HAP-1 (cell line): Measurements from ENCODE around the gene CUX1.

Experiments used
- DNase-seq, 2 experiments: peaks; one replicate each; pipeline ENCODE4 v3.0.0-alpha.2; 2016 to 2020; ENCODE audit warnings: low spot score in 2 of 2
- H3K27me3 ChIP-seq: fragments of 250-450 bp; sonication (Bioruptor Pico); 2 replicates; pipeline ENCODE4 v1.5.1; 2020; ENCODE audit warnings: low read depth, mild to moderate bottlenecking, moderate library complexity
- H3K36me3 ChIP-seq: fragments of 250-450 bp; sonication (Bioruptor Pico); replicated peaks from 2 replicates; pipeline ENCODE4 v1.5.1; 2020; ENCODE audit warnings: mild to moderate bottlenecking
- H3K4me1 ChIP-seq: fragments of 250-450 bp; sonication (Bioruptor Pico); 2 replicates; pipeline ENCODE4 v1.5.1; 2020; ENCODE audit warnings: mild to moderate bottlenecking
- H3K4me3 ChIP-seq: fragments of 250-450 bp; sonication (Bioruptor Pico); 2 replicates; pipeline ENCODE4 v1.5.1; 2020; ENCODE audit warnings: mild to moderate bottlenecking, moderate library complexity
- H3K9me3 ChIP-seq: fragments of 250-450 bp; sonication (Bioruptor Pico); 2 replicates; pipeline ENCODE4 v1.5.1; 2020; ENCODE audit warnings: mild to moderate bottlenecking, moderate library complexity
- in situ Hi-C: fragments of 300-500 bp; cut with MboI; formaldehyde crosslinking; loops from 3 replicates; pipeline ENCODE4 v1.14.3; 2020; ENCODE audit warnings: low sequenced_read_pairs, inconsistent platforms, mixed read lengths

CUX1 gene

GRCh38 chr7:102255501-102255900, 438.1 kb downstream of the CUX1 start:
- H3K4me3 ChIP-seq, result no peak overlapping the region
- H3K9me3 ChIP-seq, result no peaks in the 10 kb centered on the region
- no peaks in the 10 kb centered on the region; the same call in 1 of the 2 replicates for H3K4me1 ChIP-seq
- no peaks in the 10 kb centered on the region for H3K27me3 ChIP-seq
- H3K36me3 ChIP-seq, result no peaks in the 10 kb centered on the region
- no peak for DNase-seq
- in situ Hi-C loops, result loop anchor here (25.0 kb wide), 1 partner anchor 1118 kb away; the partner anchor contains the start of gene SERPINE1

GRCh38 chr7:102255916-102256315, 438.5 kb downstream of the CUX1 start:
- Histone ChIP-seq H3K4me3 (no peak overlapping the region), H3K36me3 (no peaks in the 10 kb centered on the region), H3K4me1 (no peaks in the 10 kb centered on the region; the same call in 1 of the 2 replicates), H3K27me3 (no peaks in the 10 kb centered on the region), H3K9me3 (no peaks in the 10 kb centered on the region)
- in situ Hi-C loops, result loop anchor here (25.0 kb wide), 1 partner anchor 1119 kb away; the partner anchor contains the start of gene SERPINE1
- no peak for DNase-seq

- no peaks in the 10 kb centered on the region for H3K36me3 ChIP-seq
- DNase-seq, result no peak
- no peaks in the 10 kb centered on the region; the same call in 1 of the 2 replicates for H3K4me1 ChIP-seq
- H3K27me3 ChIP-seq, result no peaks in the 10 kb centered on the region
- no peaks in the 10 kb centered on the region for H3K9me3 ChIP-seq
- no peak overlapping the region for H3K4me3 ChIP-seq
- in situ Hi-C loops, result loop anchor here (25.0 kb wide), 1 partner anchor 1121 kb away; the partner anchor contains the start of gene SERPINE1
Observed at GRCh38 chr7:102258073-102258748, 440.8 kb downstream of the CUX1 start.

- Histone ChIP-seq H3K36me3 (no peaks in the 10 kb centered on the region), H3K4me1 (no peaks in the 10 kb centered on the region; the same call in 1 of the 2 replicates), H3K9me3 (no peaks in the 10 kb centered on the region), H3K4me3 (no peak overlapping the region), H3K27me3 (no peaks in the 10 kb centered on the region)
- no peak for DNase-seq
- in situ Hi-C loops, result loop anchor here (25.0 kb wide), 1 partner anchor 1121 kb away; the partner anchor contains the start of gene SERPINE1
Observed at GRCh38 chr7:102258749-102259107, 441.3 kb downstream of the CUX1 start.

- Histone ChIP-seq H3K4me3 (no peak overlapping the region), H3K4me1 (no peaks in the 10 kb centered on the region; the same call in 1 of the 2 replicates), H3K27me3 (no peaks in the 10 kb centered on the region), H3K36me3 (no peaks in the 10 kb centered on the region), H3K9me3 (no peaks in the 10 kb centered on the region)
- peak in 1 of 2 experiments; percentile 26 for DNase-seq
- in situ Hi-C loops, result loop anchor here (25.0 kb wide), 1 partner anchor 1124 kb away; the partner anchor contains the start of gene SERPINE1
Observed at GRCh38 chr7:102260856-102261255, 443.4 kb downstream of the CUX1 start.

GRCh38 chr7:102261451-102261850, 444.0 kb downstream of the CUX1 start:
- no peak for DNase-seq
- no peaks in the 10 kb centered on the region for H3K27me3 ChIP-seq
- no peaks in the 10 kb centered on the region for H3K9me3 ChIP-seq
- no peaks in the 10 kb centered on the region; the same call in 1 of the 2 replicates for H3K4me1 ChIP-seq
- H3K36me3 ChIP-seq, result no peaks in the 10 kb centered on the region
- no peak overlapping the region for H3K4me3 ChIP-seq
- in situ Hi-C loops, result loop anchor here (25.0 kb wide), 1 partner anchor 1124 kb away; the partner anchor contains the start of gene SERPINE1

- no peaks in the 10 kb centered on the region for H3K27me3 ChIP-seq
- no peaks in the 10 kb centered on the region for H3K36me3 ChIP-seq
- no peak overlapping the region for H3K4me3 ChIP-seq
- in situ Hi-C loops, result loop anchor here (25.0 kb wide), 1 partner anchor 1125 kb away; the partner anchor contains the start of gene SERPINE1
- H3K4me1 ChIP-seq, result no peaks in the 10 kb centered on the region; the same call in 1 of the 2 replicates
- DNase-seq, result no peak
- no peaks in the 10 kb centered on the region for H3K9me3 ChIP-seq
Observed at GRCh38 chr7:102262546-102262945, 445.1 kb downstream of the CUX1 start.

GRCh38 chr7:102264367-102264891, 447.0 kb downstream of the CUX1 start:
- no peaks in the 10 kb centered on the region for H3K9me3 ChIP-seq
- H3K27me3 ChIP-seq, result no peaks in the 10 kb centered on the region
- no peaks in the 10 kb centered on the region for H3K4me1 ChIP-seq
- DNase-seq, result no peak
- H3K4me3 ChIP-seq, result no peak overlapping the region
- no peaks in the 10 kb centered on the region for H3K36me3 ChIP-seq
- in situ Hi-C loops, result loop anchor here (25.0 kb wide), 1 partner anchor 1127 kb away; the partner anchor contains the start of gene SERPINE1

GRCh38 chr7:102266541-102266940, 449.1 kb downstream of the CUX1 start:
- Histone ChIP-seq H3K36me3 (no peaks in the 10 kb centered on the region), H3K9me3 (no peaks in the 10 kb centered on the region), H3K27me3 (no peaks in the 10 kb centered on the region), H3K4me3 (no peak overlapping the region), H3K4me1 (no peaks in the 10 kb centered on the region)
- no peak for DNase-seq
- in situ Hi-C loops, result loop anchor here (25.0 kb wide), 1 partner anchor 1129 kb away; the partner anchor contains the start of gene SERPINE1

- Histone ChIP-seq H3K9me3 (no peaks in the 10 kb centered on the region), H3K4me3 (no peak overlapping the region), H3K4me1 (no peaks in the 10 kb centered on the region), H3K27me3 (no peaks in the 10 kb centered on the region), H3K36me3 (no peaks in the 10 kb centered on the region)
- in situ Hi-C loops, result loop anchor here (25.0 kb wide), 1 partner anchor 1131 kb away; the partner anchor contains the start of gene SERPINE1
- no peak for DNase-seq
Observed at GRCh38 chr7:102268635-102269034, 451.2 kb downstream of the CUX1 start.

GRCh38 chr7:102270178-102270887, 452.9 kb downstream of the CUX1 start:
- H3K4me3 ChIP-seq, result no peak overlapping the region
- in situ Hi-C loops, result loop anchor here (5.0 to 25.0 kb wide), 2 partner anchors 728 to 1133 kb away; partner anchors contain the start of gene SERPINE1
- no peaks in the 10 kb centered on the region for H3K9me3 ChIP-seq
- no peaks in the 10 kb centered on the region for H3K27me3 ChIP-seq
- H3K4me1 ChIP-seq, result no peaks in the 10 kb centered on the region
- DNase-seq, result no peak
- no peaks in the 10 kb centered on the region for H3K36me3 ChIP-seq

GRCh38 chr7:102271158-102271798, 453.9 kb downstream of the CUX1 start:
- H3K4me3 ChIP-seq, result no peak overlapping the region
- in situ Hi-C loops, result loop anchor here (5.0 to 25.0 kb wide), 2 partner anchors 729 to 1134 kb away; partner anchors contain the start of gene SERPINE1
- H3K36me3 ChIP-seq, result no peaks in the 10 kb centered on the region
- H3K4me1 ChIP-seq, result no peaks in the 10 kb centered on the region
- no peaks in the 10 kb centered on the region for H3K9me3 ChIP-seq
- no peaks in the 10 kb centered on the region for H3K27me3 ChIP-seq
- DNase-seq, result no peak
